Measurements from ENCODE around the gene BBS9. TPM values are rescaled to one million over a fixed set of nuclear protein-coding genes. Genes with fewer than 3 reads are reported as not detected.

The BBS9 gene
- total and polyA plus RNA-seq, 2 donors (not counting 1 experiment from before 2014, with no cell fraction given): 8.4 to 45.2 TPM

- intact Hi-C loops (cut with micrococcal nuclease): no loop called here
- peaks cover 4% of the 10 kb centered on the region for H3K4me1 Mint-ChIP-seq
Measured at GRCh38 chr7:33645104-33645503, 515.7 kb downstream of the BBS9 start.

DNA sequence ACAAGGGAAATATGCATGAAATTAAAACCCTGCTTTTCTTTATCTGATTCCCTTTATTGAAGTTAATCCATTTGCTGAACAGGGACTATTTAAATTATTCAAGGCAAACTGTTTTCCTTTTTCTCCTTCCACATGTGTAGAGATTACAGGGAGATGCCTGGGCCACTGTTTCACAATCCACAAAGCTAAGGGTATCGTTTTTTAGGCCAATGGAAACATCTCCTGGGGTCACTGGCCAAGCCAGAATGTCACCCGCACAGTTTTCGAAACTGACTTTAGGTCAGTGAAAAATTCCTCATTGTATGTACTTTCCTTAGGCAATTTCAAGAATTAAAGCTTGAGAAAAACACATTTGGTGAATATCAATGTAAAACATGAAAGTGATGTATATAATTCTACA lies 516.8 kb downstream of the BBS9 start:
- Histone ChIP-seq H3K79me2 (ENCODE audit: control insufficient read depth, insufficient read depth, low read length) (no peaks in the 10 kb centered on the region), H3K9ac (ENCODE audit: low read length) (no peak overlapping the region), H3K36me3 (replicated peaks in 1 of 2; ENCODE audit: control extremely low read depth in 1 of 2, control insufficient read depth in 1 of 2, extremely low read depth in 1 of 2, insufficient read depth in 2 of 2, low read length in 1 of 2) (no peaks in the 10 kb centered on the region), H3K4me3 (ENCODE audit: control extremely low read depth in 1 of 5, extremely low read depth in 1 of 5, insufficient read depth in 1 of 5, low read depth in 2 of 5, low read length in 4 of 5) (no peak overlapping the region), H3K9me3 (ENCODE audit: control extremely low read depth in 1 of 3, control insufficient read depth in 2 of 3, insufficient read depth in 1 of 3, low read length in 2 of 3) (no peaks in the 10 kb centered on the region), H3K4me1 (ENCODE audit: control insufficient read depth in 2 of 2, insufficient read depth in 2 of 2, low read length in 2 of 2) (no peaks in the 10 kb centered on the region), H3K27me3 (replicated peaks in 1 of 4; ENCODE audit: control extremely low read depth in 1 of 4, control insufficient read depth in 3 of 4, insufficient read depth in 4 of 4, low read length in 3 of 4) (no peaks in the 10 kb centered on the region), H3K4me2 (replicated peaks; ENCODE audit: low read depth, low read length, poor library complexity, severe bottlenecking) (no peak overlapping the region), H3K27ac (ENCODE audit: low read length in 2 of 2) (no peak overlapping the region), H4K20me1 (ENCODE audit: control insufficient read depth, insufficient read depth, low read length, poor library complexity, severe bottlenecking) (no peaks in the 10 kb centered on the region), H2AFZ (ENCODE audit: insufficient read depth, low read depth, low read length, poor library complexity, severe bottlenecking) (no peak overlapping the region)
- no peaks in the 10 kb centered on the region for H3K27me3 Mint-ChIP-seq
- H3K27ac Mint-ChIP-seq: no peak overlapping the region
- H3K9me3 Mint-ChIP-seq (ENCODE audit: insufficient read depth): no peaks in the 10 kb centered on the region
- no peak overlapping the region for H3K4me3 Mint-ChIP-seq
- ChIA-PET POLR2A (no interaction called here), CTCF (no interaction called here)
- TF ChIP-seq CTCF (IDR thresholded peaks at IDR 0.05) (no peak), EZH2 (IDR thresholded peaks at IDR 0.05; ENCODE audit: borderline replicate concordance, insufficient read depth, low read depth, low read length, poor library complexity, severe bottlenecking) (no peak)
- H3K4me1 Mint-ChIP-seq: peaks cover 4% of the 10 kb centered on the region
- DNase-seq (no peak), ATAC-seq (ENCODE audit: low read depth) (no peak)
- WGBS (ENCODE audit: insufficient coverage): no CpG with 5 or more reads among the region's 3 CpGs
- intact Hi-C loops (cut with micrococcal nuclease): no loop called here

More at GRCh38 chr7:33645104-33645503, 515.7 kb downstream of the BBS9 start:
- H3K36me3 ChIP-seq (replicated peaks in 1 of 2; ENCODE audit: control extremely low read depth in 1 of 2, control insufficient read depth in 1 of 2, extremely low read depth in 1 of 2, insufficient read depth in 2 of 2, low read length in 1 of 2): no peaks in the 10 kb centered on the region
- TF ChIP-seq CTCF (IDR thresholded peaks at IDR 0.05): no peak
- TF ChIP-seq EZH2 (IDR thresholded peaks at IDR 0.05; ENCODE audit: borderline replicate concordance, insufficient read depth, low read depth, low read length, poor library complexity, severe bottlenecking): no peak
- no peaks in the 10 kb centered on the region for H3K27me3 ChIP-seq (replicated peaks in 1 of 4; ENCODE audit: control extremely low read depth in 1 of 4, control insufficient read depth in 3 of 4, insufficient read depth in 4 of 4, low read length in 3 of 4)
- no peaks in the 10 kb centered on the region for H3K9me3 ChIP-seq (ENCODE audit: control extremely low read depth in 1 of 3, control insufficient read depth in 2 of 3, insufficient read depth in 1 of 3, low read length in 2 of 3)
- ChIA-PET CTCF (no interaction called here), POLR2A (no interaction called here)
- H3K9ac ChIP-seq (ENCODE audit: low read length): no peak overlapping the region
- H3K4me3 ChIP-seq (ENCODE audit: control extremely low read depth in 1 of 5, extremely low read depth in 1 of 5, insufficient read depth in 1 of 5, low read depth in 2 of 5, low read length in 4 of 5): no peak overlapping the region
- no peak for DNase-seq
- H3K4me2 ChIP-seq (replicated peaks; ENCODE audit: low read depth, low read length, poor library complexity, severe bottlenecking): no peak overlapping the region
- no peak for ATAC-seq (ENCODE audit: low read depth)
- Mint-ChIP-seq H3K4me3 (no peak overlapping the region), H3K27me3 (no peaks in the 10 kb centered on the region), H3K27ac (no peak overlapping the region), H3K9me3 (ENCODE audit: insufficient read depth) (no peaks in the 10 kb centered on the region)
- H4K20me1 ChIP-seq (ENCODE audit: control insufficient read depth, insufficient read depth, low read length, poor library complexity, severe bottlenecking): no peaks in the 10 kb centered on the region
- H3K4me1 ChIP-seq (ENCODE audit: control insufficient read depth in 2 of 2, insufficient read depth in 2 of 2, low read length in 2 of 2): no peaks in the 10 kb centered on the region
- WGBS (ENCODE audit: insufficient coverage): no CpG with 5 or more reads among the region's 2 CpGs
- H3K27ac ChIP-seq (ENCODE audit: low read length in 2 of 2): no peak overlapping the region
- no peaks in the 10 kb centered on the region for H3K79me2 ChIP-seq (ENCODE audit: control insufficient read depth, insufficient read depth, low read length)
- H2AFZ ChIP-seq (ENCODE audit: insufficient read depth, low read depth, low read length, poor library complexity, severe bottlenecking): no peak overlapping the region

Measured in B cell (primary cell).